Endodermal cell (in vitro differentiated cells): Measurements from ENCODE around the gene LYRM4. TPM values are rescaled to one million over a fixed set of nuclear protein-coding genes. Genes with fewer than 3 reads are reported as not detected.
A peak's percentile ranks its signal among the peaks of the same experiment; 100 is the strongest.

Source experiments
- DNase-seq: peaks from one replicate; pipeline ENCODE4 v3.0.0-alpha.2; 2017
- H3K27ac ChIP-seq: 2 replicates; pipeline ENCODE4 v1.5.1; 2013; ENCODE audit warnings: mild to moderate bottlenecking, low read depth, low read length, moderate library complexity
- H3K27me3 ChIP-seq: 2 replicates; pipeline ENCODE4 v1.6.1; 2013; ENCODE audit warnings: mild to moderate bottlenecking, low read length, moderate library complexity; ENCODE audit not compliant: insufficient read depth, control insufficient read depth, poor library complexity, severe bottlenecking
- H3K36me3 ChIP-seq: 2 replicates; pipeline ENCODE4 v1.7.0; 2013; ENCODE audit warnings: mild to moderate bottlenecking, low read length, moderate library complexity; ENCODE audit not compliant: control insufficient read depth, insufficient read depth
- H3K4me1 ChIP-seq: one replicate; pipeline ENCODE4 v1.7.0; 2013; ENCODE audit warnings: low read length; ENCODE audit not compliant: control insufficient read depth, insufficient read depth
- H3K4me3 ChIP-seq: 2 replicates; pipeline ENCODE4 v1.5.1; 2013; ENCODE audit warnings: mild to moderate bottlenecking, low read length, moderate library complexity
- H3K9ac ChIP-seq: 2 replicates; pipeline ENCODE4 v1.6.1; 2013; ENCODE audit warnings: mild to moderate bottlenecking, low read length, moderate library complexity; ENCODE audit not compliant: poor library complexity, severe bottlenecking; ENCODE audit errors: extremely low read depth
- H3K9me3 ChIP-seq: 2 replicates; pipeline ENCODE4 v1.6.1; 2013; ENCODE audit warnings: mild to moderate bottlenecking, low read length, moderate library complexity; ENCODE audit not compliant: control insufficient read depth
- H3K27ac Mint-ChIP-seq: 2 replicates; pipeline ENCODE4 v1.8.0; 2020; ENCODE audit warnings: mixed read lengths
- H3K27me3 Mint-ChIP-seq: 2 replicates; pipeline ENCODE4 v1.8.0; 2021; ENCODE audit warnings: mild to moderate bottlenecking, mixed read lengths; ENCODE audit not compliant: insufficient read depth
- H3K36me3 Mint-ChIP-seq: 2 replicates; pipeline ENCODE4 v1.8.0; 2020; ENCODE audit warnings: low read depth, mixed read lengths
- H3K4me1 Mint-ChIP-seq: 2 replicates; pipeline ENCODE4 v1.8.0; 2020; ENCODE audit warnings: mixed read lengths
- H3K4me3 Mint-ChIP-seq: 2 replicates; pipeline ENCODE4 v1.8.0; 2020; ENCODE audit warnings: mild to moderate bottlenecking, moderate library complexity, mixed read lengths
- H3K9me3 Mint-ChIP-seq: 2 replicates; pipeline ENCODE4 v1.8.0; 2020; ENCODE audit warnings: mild to moderate bottlenecking, mixed read lengths
- WGBS, 2 experiments: methylation state at CpG; one replicate each; pipeline versions ENCODE4 v1.1.5 to v1.1.7; 2013; ENCODE audit warnings: missing lambda C conversion rate in 2 of 2, mixed read lengths in 1 of 2; ENCODE audit not compliant: insufficient coverage in 1 of 2, insufficient read length in 1 of 2; 5-methylcytosine and 5-hydroxymethylcytosine counted together
- total RNA-seq, 2 donors: library from RNA; stranded (reverse); fragmentation: NEBNext Ultra II Directional in 1 of 2; extraction: Animal tissue kit (Norgen Biotek cat#: 25700) in 1 of 2; gene quantifications; 2 replicates in 1 of 2; 3 replicates in 1 of 2; pipeline ENCODE4 v1.2.1, GENCODE V29; 2021
- TF ChIP-seq, protein P1 (sequence below): fragments of 200-600 bp; sonication (generic); conservative IDR thresholded peaks from 2 replicates; pipeline ENCODE4 v1.5.0; 2021; ENCODE audit warnings: antibody characterized with exemption, mild to moderate bottlenecking

The LYRM4 gene
- total RNA-seq, 2 donors from 2014 or later: 32.1 to 44.3 TPM

DNA sequence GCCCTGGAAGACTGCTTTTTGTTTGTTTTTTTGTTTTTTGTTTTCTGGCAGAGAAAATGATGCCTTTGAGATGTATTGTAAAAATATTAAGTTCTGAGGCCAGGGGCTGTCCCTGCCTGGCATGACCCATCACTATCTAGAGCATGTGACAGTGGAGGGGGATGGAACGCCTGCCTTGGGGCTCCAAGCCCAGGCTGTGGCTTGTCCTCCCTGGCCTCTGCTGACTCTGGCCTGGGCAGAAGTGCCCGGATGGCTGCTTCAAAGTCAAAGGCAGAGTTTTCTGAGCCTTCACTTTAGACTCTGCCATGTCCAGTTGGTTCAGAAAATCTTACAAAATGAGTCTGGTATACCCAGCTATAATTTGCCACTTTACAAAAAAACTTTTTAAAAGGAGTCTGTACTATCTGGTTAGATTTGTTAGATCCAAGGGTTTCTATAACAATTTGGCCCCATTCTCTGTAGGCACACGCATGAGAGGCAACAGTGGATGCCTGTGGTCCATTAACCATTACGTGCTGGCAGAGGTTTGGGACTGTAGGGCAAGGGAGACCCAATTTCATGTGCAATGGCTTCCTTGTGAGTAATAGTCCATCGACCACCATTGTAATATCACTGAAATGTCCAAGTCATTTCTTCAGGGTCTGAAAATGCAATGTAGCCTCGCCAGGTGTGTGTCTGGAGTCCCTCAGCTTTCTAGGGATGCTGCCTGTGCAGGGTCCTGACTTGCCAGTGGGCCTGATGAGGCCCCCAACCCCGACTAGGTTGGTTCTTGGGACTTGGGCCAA, 167.3 kb downstream of the LYRM4 start:
- Mint-ChIP-seq H3K4me1 (no peaks in the 10 kb centered on the region), H3K27ac (no peak overlapping the region), H3K4me3 (no peak overlapping the region), H3K9me3 (no peaks in the 10 kb centered on the region), H3K27me3 (peaks cover 24% of the 10 kb centered on the region), H3K36me3 (no peaks in the 10 kb centered on the region)
- Histone ChIP-seq H3K9ac (no peak overlapping the region), H3K4me1 (no peaks in the 10 kb centered on the region), H3K27me3 (peaks cover 18% of the 10 kb centered on the region), H3K4me3 (no peak overlapping the region), H3K36me3 (no peaks in the 10 kb centered on the region), H3K9me3 (no peaks in the 10 kb centered on the region), H3K27ac (no peak overlapping the region)
- DNase-seq: no peak
- 84 to 100% methylated on average over 5 to 7 of the region's 7 CpGs for WGBS, 2 experiments
- TF ChIP-seq, protein P1, sequence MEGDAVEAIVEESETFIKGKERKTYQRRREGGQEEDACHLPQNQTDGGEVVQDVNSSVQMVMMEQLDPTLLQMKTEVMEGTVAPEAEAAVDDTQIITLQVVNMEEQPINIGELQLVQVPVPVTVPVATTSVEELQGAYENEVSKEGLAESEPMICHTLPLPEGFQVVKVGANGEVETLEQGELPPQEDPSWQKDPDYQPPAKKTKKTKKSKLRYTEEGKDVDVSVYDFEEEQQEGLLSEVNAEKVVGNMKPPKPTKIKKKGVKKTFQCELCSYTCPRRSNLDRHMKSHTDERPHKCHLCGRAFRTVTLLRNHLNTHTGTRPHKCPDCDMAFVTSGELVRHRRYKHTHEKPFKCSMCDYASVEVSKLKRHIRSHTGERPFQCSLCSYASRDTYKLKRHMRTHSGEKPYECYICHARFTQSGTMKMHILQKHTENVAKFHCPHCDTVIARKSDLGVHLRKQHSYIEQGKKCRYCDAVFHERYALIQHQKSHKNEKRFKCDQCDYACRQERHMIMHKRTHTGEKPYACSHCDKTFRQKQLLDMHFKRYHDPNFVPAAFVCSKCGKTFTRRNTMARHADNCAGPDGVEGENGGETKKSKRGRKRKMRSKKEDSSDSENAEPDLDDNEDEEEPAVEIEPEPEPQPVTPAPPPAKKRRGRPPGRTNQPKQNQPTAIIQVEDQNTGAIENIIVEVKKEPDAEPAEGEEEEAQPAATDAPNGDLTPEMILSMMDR: no peak

DNA sequence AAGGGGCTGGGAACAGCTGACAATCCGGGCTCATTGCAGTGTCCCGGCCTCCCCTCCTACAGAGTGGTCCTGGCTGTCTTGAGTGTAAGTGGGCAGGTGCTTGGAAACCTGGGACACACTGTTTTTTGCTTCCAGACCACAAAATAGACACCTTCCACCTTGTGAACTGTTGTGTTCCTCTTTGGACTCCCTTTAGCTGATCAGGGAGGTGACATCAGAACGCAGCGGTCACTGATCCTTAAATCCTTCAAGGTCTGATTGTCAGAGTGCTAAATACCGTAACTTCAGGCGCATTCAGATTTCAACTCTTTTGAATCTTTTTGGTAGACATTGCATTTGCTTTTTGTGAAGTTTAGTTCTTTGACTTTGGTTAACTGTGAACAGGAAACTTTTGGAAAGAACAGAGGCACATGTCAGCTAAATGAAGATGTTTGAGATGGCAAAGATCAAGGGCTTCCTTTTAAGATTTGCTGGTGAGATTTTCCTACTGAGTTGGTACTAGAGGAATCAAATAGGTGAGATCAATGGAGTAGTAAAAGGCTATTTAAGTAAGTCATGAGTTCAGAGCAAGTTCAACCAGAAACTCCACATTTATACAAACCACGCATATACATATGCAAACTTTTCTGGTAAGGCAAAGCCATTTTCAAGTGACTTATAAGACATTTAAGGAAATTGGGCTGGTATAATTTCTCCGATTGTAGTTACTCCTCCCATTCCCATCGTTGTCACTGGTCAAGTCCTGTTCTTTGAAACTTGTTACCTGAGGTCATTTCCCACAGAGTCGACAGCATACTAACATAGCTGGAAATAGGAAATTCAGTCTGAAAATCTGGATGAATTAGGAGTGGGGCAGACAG, 169.3 kb downstream of the LYRM4 start:
- H3K4me3 Mint-ChIP-seq: no peak overlapping the region
- no peak for DNase-seq
- Histone ChIP-seq H3K27me3 (peaks cover 34% of the 10 kb centered on the region), H3K4me1 (no peaks in the 10 kb centered on the region), H3K9ac (no peak overlapping the region), H3K4me3 (no peak overlapping the region), H3K9me3 (no peaks in the 10 kb centered on the region), H3K27ac (no peak overlapping the region), H3K36me3 (no peaks in the 10 kb centered on the region)
- no peak overlapping the region for H3K27ac Mint-ChIP-seq
- 91 to 95% methylated on average over 7 to 10 of the region's 10 CpGs for WGBS, 2 experiments
- TF ChIP-seq, protein P1: no peak
- peaks cover 1% of the 10 kb centered on the region for H3K9me3 Mint-ChIP-seq
- no peaks in the 10 kb centered on the region for H3K4me1 Mint-ChIP-seq
- peaks cover 40% of the 10 kb centered on the region for H3K27me3 Mint-ChIP-seq
- no peaks in the 10 kb centered on the region for H3K36me3 Mint-ChIP-seq

DNA sequence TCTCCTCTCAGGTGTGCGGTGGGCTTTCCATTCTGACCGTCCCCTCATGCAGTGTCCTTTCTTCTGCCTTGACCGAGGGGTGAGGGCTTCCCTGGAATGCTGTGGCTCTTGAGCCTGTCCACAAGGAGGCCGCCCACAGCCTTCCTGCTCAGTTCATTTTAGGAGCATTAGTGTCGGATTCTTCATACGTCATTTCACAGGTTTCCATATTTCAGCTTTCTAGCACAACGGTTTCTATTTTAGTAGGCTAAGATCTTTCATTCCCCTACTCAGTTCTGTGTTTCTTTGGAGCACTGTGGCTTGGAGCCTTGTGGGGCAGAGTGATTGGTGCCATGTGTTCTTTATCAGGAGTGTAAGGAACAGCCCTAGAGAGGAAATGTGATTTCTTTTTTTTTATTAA, 170.1 kb downstream of the LYRM4 start:
- Mint-ChIP-seq H3K27me3 (peaks cover 45% of the 10 kb centered on the region), H3K4me3 (no peak overlapping the region), H3K9me3 (peaks cover 3% of the 10 kb centered on the region), H3K4me1 (no peaks in the 10 kb centered on the region), H3K36me3 (no peaks in the 10 kb centered on the region), H3K27ac (no peak overlapping the region)
- no peaks in the 10 kb centered on the region for H3K4me1 ChIP-seq
- H3K27ac ChIP-seq: no peak overlapping the region
- peaks cover 42% of the 10 kb centered on the region for H3K27me3 ChIP-seq
- no peaks in the 10 kb centered on the region for H3K36me3 ChIP-seq
- 89 to 92% methylated on average over 5 to 7 of the region's 7 CpGs for WGBS, 2 experiments
- TF ChIP-seq, protein P1: peak; percentile 47
- no peak overlapping the region for H3K9ac ChIP-seq
- no peak for DNase-seq
- no peaks in the 10 kb centered on the region for H3K9me3 ChIP-seq
- no peak overlapping the region for H3K4me3 ChIP-seq
